Calu3 (cell line): ENCODE data around the gene CHRNG. TPM values are rescaled to one million over a fixed set of nuclear protein-coding genes. Genes with fewer than 3 reads are reported as not detected.

Source experiments
- BruUV-seq: library from RNA; stranded (reverse); fragments of 400-500 nt; replicated peaks from 2 replicates; lab custom pipeline; 2021; lab: Mats Ljungman, UMichigan
- CTCF ChIA-PET: fragments of 300-600 bp; sonication (Branson Sonifier 250); formaldehyde crosslinking; loops from one replicate; lab custom pipeline; 2022; ENCODE audit warnings: antibody characterized with exemption; lab: Charles Lee
- DNase-seq: peaks from one replicate; pipeline ENCODE4 v3.0.0; 2022
- H3K27ac Mint-ChIP-seq: one replicate; pipeline ENCODE4 v1.8.0; 2022; ENCODE audit warnings: mixed read lengths; ENCODE audit not compliant: unreplicated experiment
- H3K27me3 Mint-ChIP-seq: one replicate; pipeline ENCODE4 v1.8.0; 2022; ENCODE audit warnings: mixed read lengths; ENCODE audit not compliant: unreplicated experiment
- H3K36me3 Mint-ChIP-seq: one replicate; pipeline ENCODE4 v1.8.0; 2022; ENCODE audit warnings: mild to moderate bottlenecking, moderate library complexity, mixed read lengths; ENCODE audit not compliant: insufficient read depth, unreplicated experiment
- H3K4me1 Mint-ChIP-seq: one replicate; pipeline ENCODE4 v1.8.0; 2022; ENCODE audit warnings: mild to moderate bottlenecking, low read depth, mixed read lengths; ENCODE audit not compliant: unreplicated experiment
- H3K4me3 Mint-ChIP-seq: one replicate; pipeline ENCODE4 v1.8.0; 2022; ENCODE audit warnings: mild to moderate bottlenecking, low read depth, moderate library complexity, mixed read lengths; ENCODE audit not compliant: unreplicated experiment
- H3K9me3 Mint-ChIP-seq: one replicate; pipeline ENCODE4 v1.8.0; 2022; ENCODE audit warnings: low read depth, mixed read lengths; ENCODE audit not compliant: unreplicated experiment
- intact Hi-C: fragments of 100-400 bp; cut with micrococcal nuclease; formaldehyde crosslinking; loops from one replicate; pipeline ENCODE4 v1.10.0; 2022; ENCODE audit not compliant: unreplicated experiment
- total RNA-seq: library from RNA; stranded (reverse); gene quantifications from 2 replicates; pipeline ENCODE4 v1.2.3, GENCODE V29; 2022
- TF ChIP-seq, protein P1 (sequence below): fragments of 200-600 bp; IDR thresholded peaks from one replicate; pipeline ENCODE4 v1.8.0; 2022; ENCODE audit warnings: antibody characterized with exemption; ENCODE audit not compliant: unreplicated experiment

The CHRNG gene
- total RNA-seq, 1 experiment from 2014 or later = not detected

DNA sequence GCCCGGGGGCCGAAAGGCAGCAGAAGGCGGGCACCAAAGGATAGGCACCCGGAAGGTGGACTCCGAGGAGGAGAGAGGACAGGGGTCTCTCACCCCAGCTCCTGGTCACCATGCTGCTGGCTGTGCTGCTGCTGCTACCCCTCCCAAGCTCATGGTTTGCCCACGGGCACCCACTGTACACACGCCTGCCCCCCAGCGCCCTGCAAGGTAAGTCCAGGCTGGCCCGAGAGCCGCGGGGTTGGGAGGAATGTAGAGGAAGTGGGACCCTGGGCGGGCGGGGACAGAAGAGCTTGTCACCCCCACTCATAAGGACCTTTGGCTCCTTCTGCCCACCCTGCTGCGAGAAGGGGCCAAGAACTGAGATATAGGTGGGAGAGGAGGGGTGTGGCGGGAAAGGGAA lies 19.0 kb upstream of the CHRNG start:
- H3K9me3 Mint-ChIP-seq = no peaks in the 10 kb centered on the region
- CTCF ChIA-PET = interaction anchor here (0.6 kb wide), 1 partner anchor 603 kb away, joined by 5 read pairs; no protein-coding TSS in a partner anchor
- TF ChIP-seq, protein P1, sequence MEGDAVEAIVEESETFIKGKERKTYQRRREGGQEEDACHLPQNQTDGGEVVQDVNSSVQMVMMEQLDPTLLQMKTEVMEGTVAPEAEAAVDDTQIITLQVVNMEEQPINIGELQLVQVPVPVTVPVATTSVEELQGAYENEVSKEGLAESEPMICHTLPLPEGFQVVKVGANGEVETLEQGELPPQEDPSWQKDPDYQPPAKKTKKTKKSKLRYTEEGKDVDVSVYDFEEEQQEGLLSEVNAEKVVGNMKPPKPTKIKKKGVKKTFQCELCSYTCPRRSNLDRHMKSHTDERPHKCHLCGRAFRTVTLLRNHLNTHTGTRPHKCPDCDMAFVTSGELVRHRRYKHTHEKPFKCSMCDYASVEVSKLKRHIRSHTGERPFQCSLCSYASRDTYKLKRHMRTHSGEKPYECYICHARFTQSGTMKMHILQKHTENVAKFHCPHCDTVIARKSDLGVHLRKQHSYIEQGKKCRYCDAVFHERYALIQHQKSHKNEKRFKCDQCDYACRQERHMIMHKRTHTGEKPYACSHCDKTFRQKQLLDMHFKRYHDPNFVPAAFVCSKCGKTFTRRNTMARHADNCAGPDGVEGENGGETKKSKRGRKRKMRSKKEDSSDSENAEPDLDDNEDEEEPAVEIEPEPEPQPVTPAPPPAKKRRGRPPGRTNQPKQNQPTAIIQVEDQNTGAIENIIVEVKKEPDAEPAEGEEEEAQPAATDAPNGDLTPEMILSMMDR = no peak
- peaks cover 5% of the 10 kb centered on the region for H3K36me3 Mint-ChIP-seq
- no peak overlapping the region for H3K4me3 Mint-ChIP-seq
- peaks cover 87% of the 10 kb centered on the region for H3K27me3 Mint-ChIP-seq
- intact Hi-C loops = loop anchor here (5.0 kb wide), 2 partner anchors 68 to 613 kb away; no protein-coding TSS in a partner anchor
- no peaks in the 10 kb centered on the region for H3K4me1 Mint-ChIP-seq
- no peak overlapping the region for H3K27ac Mint-ChIP-seq
- DNase-seq = no peak
- no TSS peak for BruUV-seq

- intact Hi-C loops = loop anchor here (5.0 kb wide), 2 partner anchors 69 to 614 kb away; no protein-coding TSS in a partner anchor
- CTCF ChIA-PET = interaction anchor here (0.6 kb wide), 1 partner anchor 603 kb away, joined by 5 read pairs; no protein-coding TSS in a partner anchor
- no peak overlapping the region for H3K4me3 Mint-ChIP-seq
- no TSS peak for BruUV-seq
- TF ChIP-seq, protein P1 = no peak
- no peaks in the 10 kb centered on the region for H3K9me3 Mint-ChIP-seq
- no peak overlapping the region for H3K27ac Mint-ChIP-seq
- no peak for DNase-seq
- H3K27me3 Mint-ChIP-seq = peaks cover 90% of the 10 kb centered on the region
- peaks cover 5% of the 10 kb centered on the region for H3K36me3 Mint-ChIP-seq
- H3K4me1 Mint-ChIP-seq = no peaks in the 10 kb centered on the region
Observed at GRCh38 chr2:232521098-232521497, 18.4 kb upstream of the CHRNG start.

- H3K27ac Mint-ChIP-seq = no peak overlapping the region
- CTCF ChIA-PET = interaction anchor here (2.8 kb wide), 1 partner anchor 76 kb away, joined by 9 read pairs; no protein-coding TSS in a partner anchor
- H3K9me3 Mint-ChIP-seq = no peaks in the 10 kb centered on the region
- peaks cover 5% of the 10 kb centered on the region for H3K36me3 Mint-ChIP-seq
- intact Hi-C loops = loop anchor here (5.0 kb wide), 2 partner anchors 70 to 615 kb away; no protein-coding TSS in a partner anchor
- TF ChIP-seq, protein P1 = peak; percentile 88
- peak; percentile 80 for DNase-seq
- peaks cover 91% of the 10 kb centered on the region for H3K27me3 Mint-ChIP-seq
- H3K4me1 Mint-ChIP-seq = no peaks in the 10 kb centered on the region
- no TSS peak for BruUV-seq
- no peak overlapping the region for H3K4me3 Mint-ChIP-seq
Observed at GRCh38 chr2:232521959-232522622, 17.4 kb upstream of the CHRNG start.

- CTCF ChIA-PET = interaction anchor here (0.9 to 2.8 kb wide), 2 partner anchors 76 to 78 kb away, joined by 3 to 9 read pairs; no protein-coding TSS in a partner anchor
- intact Hi-C loops = loop anchor here (5.0 kb wide), 2 partner anchors 71 to 616 kb away; no protein-coding TSS in a partner anchor
Observed at GRCh38 chr2:232522623-232523401, 16.7 kb upstream of the CHRNG start.

More at GRCh38 chr2:232522623-232523401, 16.7 kb upstream of the CHRNG start:
- Mint-ChIP-seq H3K27me3 (peaks cover 91% of the 10 kb centered on the region), H3K36me3 (peaks cover 5% of the 10 kb centered on the region), H3K4me3 (peak overlapping the region; percentile 40), H3K9me3 (no peaks in the 10 kb centered on the region), H3K27ac (no peak overlapping the region), H3K4me1 (no peaks in the 10 kb centered on the region)
- TF ChIP-seq, protein P1 = no peak
- no peak for DNase-seq
- no TSS peak for BruUV-seq
